GM18868 (cell line): ENCODE data around the gene TRMT112.
A peak's percentile ranks its signal among the peaks of the same experiment; 100 is the strongest.

Experiments used
- ATAC-seq: cut with Tn5 transposase; IDR thresholded peaks from one replicate; pipeline ENCODE4 v1.9.1; 2021; ENCODE audit warnings: mild to moderate bottlenecking, moderate library complexity; ENCODE audit not compliant: unreplicated experiment

TRMT112 gene

GRCh38 chr11:64276653-64277431 lies 40.5 kb downstream of the TRMT112 start:
- no peak for ATAC-seq

- no peak for ATAC-seq
These were observed 41.5 kb downstream of the TRMT112 start for GRCh38 chr11:64275841-64276240.

GRCh38 chr11:64275031-64275800 lies 42.1 kb downstream of the TRMT112 start:
- no peak for ATAC-seq

- ATAC-seq, result peak; percentile 70
These were observed 47.7 kb downstream of the TRMT112 start for GRCh38 chr11:64269540-64270220.

GRCh38 chr11:64268893-64269539 lies 48.3 kb downstream of the TRMT112 start:
- ATAC-seq, result peak; percentile 10

- ATAC-seq, result no peak
These were observed 49.1 kb downstream of the TRMT112 start for GRCh38 chr11:64268025-64268892.

- ATAC-seq, result no peak
These were observed 50.0 kb downstream of the TRMT112 start for GRCh38 chr11:64267207-64267945.
